Measurements from ENCODE around the gene SPSB3. TPM values are rescaled to one million over a fixed set of nuclear protein-coding genes. Genes with fewer than 3 reads are reported as not detected.

Gene SPSB3
- total and polyA plus RNA-seq, 2 of the 13 experiments (the other 11 are each of a cell fraction or from before 2014, with no cell fraction given) = 13.2 to 21.9 TPM

DNA sequence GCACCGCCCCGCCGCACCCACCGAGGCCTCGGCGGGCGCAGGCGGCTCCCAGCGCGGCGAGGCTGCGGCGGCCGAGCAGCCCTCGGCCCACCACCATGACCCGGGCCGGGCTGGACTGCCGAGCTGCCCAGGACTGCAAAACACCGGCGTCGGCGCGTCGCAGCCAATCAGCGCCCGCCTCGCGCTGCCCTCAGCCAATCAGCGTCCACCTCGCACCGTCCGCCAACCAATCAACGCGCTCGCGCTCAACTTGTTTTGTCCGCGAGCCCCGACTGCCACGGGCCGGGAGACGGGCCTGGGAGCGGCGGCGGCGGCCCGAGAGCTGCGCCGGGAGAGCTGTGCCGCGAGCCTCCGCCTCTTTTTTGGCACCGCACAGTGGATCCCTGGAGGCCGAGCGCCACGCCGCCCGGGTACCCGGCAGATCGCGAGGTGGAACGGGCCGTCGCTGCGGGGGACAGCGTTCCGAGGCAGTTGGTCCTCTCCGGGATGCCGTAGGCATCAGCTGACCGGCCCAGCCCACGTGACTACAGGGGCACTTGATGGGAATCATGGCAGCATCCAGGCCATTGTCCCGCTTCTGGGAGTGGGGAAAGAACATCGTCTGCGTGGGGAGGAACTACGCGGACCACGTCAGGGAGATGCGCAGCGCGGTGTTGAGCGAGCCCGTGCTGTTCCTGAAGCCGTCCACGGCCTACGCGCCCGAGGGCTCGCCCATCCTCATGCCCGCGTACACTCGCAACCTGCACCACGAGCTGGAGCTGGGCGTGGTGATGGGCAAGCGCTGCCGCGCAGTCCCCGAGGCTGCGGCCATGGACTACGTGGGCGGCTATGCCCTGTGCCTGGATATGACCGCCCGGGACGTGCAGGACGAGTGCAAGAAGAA lies 44.6 kb upstream of the SPSB3 start, which contains the start of the genes FAHD1 and HAGH (continued):
- TF ChIP-seq MXD3 (CRISPR knock-in tag; IDR thresholded peaks at IDR 0.05) (peak; percentile 94; the same call in 1 of the 2 replicates), ZFP90 (CRISPR knock-in tag; IDR thresholded peaks at IDR 0.05; ENCODE audit: borderline replicate concordance) (peak; percentile 32; the same call in 1 of the 2 replicates), ZNF232 (CRISPR knock-in tag; IDR thresholded peaks at IDR 0.05; ENCODE audit: borderline replicate concordance) (peak; percentile 82; the same call in 1 of the 2 replicates), PLSCR1 (CRISPR knock-in tag; IDR thresholded peaks at IDR 0.05; ENCODE audit: borderline replicate concordance) (no peak), ZNF256 (CRISPR knock-in tag; conservative IDR thresholded peaks at IDR 0.05) (peak; percentile 90; the same call in 1 of the 2 replicates), ZNF747 (CRISPR knock-in tag; IDR thresholded peaks at IDR 0.05; ENCODE audit: borderline replicate concordance) (peak; percentile 94), NFIC (IDR thresholded peaks at IDR 0.05; ENCODE audit: low read length) (peak; percentile 44; the same call in 1 of the 2 replicates), ZNF616 (CRISPR knock-in tag; IDR thresholded peaks at IDR 0.05; ENCODE audit: low read depth) (peak; percentile 91), PHF20 (CRISPR knock-in tag; IDR thresholded peaks at IDR 0.05) (peak; percentile 94), ZNF121 (CRISPR knock-in tag; IDR thresholded peaks at IDR 0.05) (peak; percentile 41; the same call in 1 of the 2 replicates), MEIS1 (CRISPR knock-in tag; IDR thresholded peaks at IDR 0.05; ENCODE audit: borderline replicate concordance) (peak; percentile 90; the same call in 1 of the 2 replicates), ZNF644 (CRISPR knock-in tag; IDR thresholded peaks at IDR 0.05; ENCODE audit: low read depth) (peak; percentile 35; the same call in 1 of the 2 replicates), ZNF629 (CRISPR knock-in tag; conservative IDR thresholded peaks at IDR 0.05) (no peak; the same call in 1 of the 2 replicates), PPARG (CRISPR knock-in tag; conservative IDR thresholded peaks at IDR 0.05) (0 out of 2 replicates have a peak, but pooled peaks have one; percentile 10), RNF2 (conservative IDR thresholded peaks at IDR 0.05; ENCODE audit: low read depth) (peak; percentile 95), HOXA7 (CRISPR knock-in tag; IDR thresholded peaks at IDR 0.05) (0 out of 2 replicates have a peak, but pooled peaks have one; percentile 35), ZNF382 (CRISPR knock-in tag; IDR thresholded peaks at IDR 0.05; ENCODE audit: borderline replicate concordance) (no peak)
- TF ChIP-seq, protein P1, sequence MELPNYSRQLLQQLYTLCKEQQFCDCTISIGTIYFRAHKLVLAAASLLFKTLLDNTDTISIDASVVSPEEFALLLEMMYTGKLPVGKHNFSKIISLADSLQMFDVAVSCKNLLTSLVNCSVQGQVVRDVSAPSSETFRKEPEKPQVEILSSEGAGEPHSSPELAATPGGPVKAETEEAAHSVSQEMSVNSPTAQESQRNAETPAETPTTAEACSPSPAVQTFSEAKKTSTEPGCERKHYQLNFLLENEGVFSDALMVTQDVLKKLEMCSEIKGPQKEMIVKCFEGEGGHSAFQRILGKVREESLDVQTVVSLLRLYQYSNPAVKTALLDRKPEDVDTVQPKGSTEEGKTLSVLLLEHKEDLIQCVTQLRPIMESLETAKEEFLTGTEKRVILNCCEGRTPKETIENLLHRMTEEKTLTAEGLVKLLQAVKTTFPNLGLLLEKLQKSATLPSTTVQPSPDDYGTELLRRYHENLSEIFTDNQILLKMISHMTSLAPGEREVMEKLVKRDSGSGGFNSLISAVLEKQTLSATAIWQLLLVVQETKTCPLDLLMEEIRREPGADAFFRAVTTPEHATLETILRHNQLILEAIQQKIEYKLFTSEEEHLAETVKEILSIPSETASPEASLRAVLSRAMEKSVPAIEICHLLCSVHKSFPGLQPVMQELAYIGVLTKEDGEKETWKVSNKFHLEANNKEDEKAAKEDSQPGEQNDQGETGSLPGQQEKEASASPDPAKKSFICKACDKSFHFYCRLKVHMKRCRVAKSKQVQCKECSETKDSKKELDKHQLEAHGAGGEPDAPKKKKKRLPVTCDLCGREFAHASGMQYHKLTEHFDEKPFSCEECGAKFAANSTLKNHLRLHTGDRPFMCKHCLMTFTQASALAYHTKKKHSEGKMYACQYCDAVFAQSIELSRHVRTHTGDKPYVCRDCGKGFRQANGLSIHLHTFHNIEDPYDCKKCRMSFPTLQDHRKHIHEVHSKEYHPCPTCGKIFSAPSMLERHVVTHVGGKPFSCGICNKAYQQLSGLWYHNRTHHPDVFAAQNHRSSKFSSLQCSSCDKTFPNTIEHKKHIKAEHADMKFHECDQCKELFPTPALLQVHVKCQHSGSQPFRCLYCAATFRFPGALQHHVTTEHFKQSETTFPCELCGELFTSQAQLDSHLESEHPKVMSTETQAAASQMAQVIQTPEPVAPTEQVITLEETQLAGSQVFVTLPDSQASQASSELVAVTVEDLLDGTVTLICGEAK (IDR thresholded peaks at IDR 0.05) = no peak
- TF ChIP-seq, protein P1 (CRISPR knock-in tag; IDR thresholded peaks at IDR 0.05) = peak; percentile 87

Measured in HepG2 (cell line).